Hepatocyte (in vitro differentiated cells): ENCODE measurements around the gene ARHGEF10L. TPM values are rescaled to one million over a fixed set of nuclear protein-coding genes. Genes with fewer than 3 reads are reported as not detected.

Experiments
- DNase-seq: peaks from one replicate; pipeline ENCODE4 v3.0.0-alpha.2; 2016; ENCODE audit warnings: low spot score
- H2AFZ ChIP-seq: fragments of 200-600 bp; sonication (generic); 2 replicates; pipeline ENCODE4 v1.6.0; 2016; ENCODE audit warnings: antibody characterized with exemption, mild to moderate bottlenecking
- H3K27ac ChIP-seq: fragments of 200-600 bp; sonication (generic); 2 replicates; pipeline ENCODE4 v1.5.1; 2016; ENCODE audit warnings: mild to moderate bottlenecking
- H3K27me3 ChIP-seq: fragments of 200-600 bp; sonication (generic); 2 replicates; pipeline ENCODE4 v1.6.1; 2016
- H3K36me3 ChIP-seq: fragments of 200-600 bp; sonication (generic); replicated peaks from 2 replicates; pipeline ENCODE4 v1.5.1; 2016; ENCODE audit warnings: low read depth; ENCODE audit not compliant: insufficient read depth
- H3K4me1 ChIP-seq: fragments of 200-600 bp; sonication (generic); 2 replicates; pipeline ENCODE4 v1.5.1; 2016; ENCODE audit warnings: mild to moderate bottlenecking, moderate library complexity; ENCODE audit not compliant: insufficient read depth
- H3K4me2 ChIP-seq: fragments of 200-600 bp; sonication (generic); 2 replicates; pipeline ENCODE4 v1.6.0; 2016
- H3K4me3 ChIP-seq: fragments of 200-600 bp; sonication (generic); 2 replicates; pipeline ENCODE4 v1.5.1; 2016; ENCODE audit warnings: mild to moderate bottlenecking
- H3K79me2 ChIP-seq: fragments of 200-600 bp; sonication (generic); 2 replicates; pipeline ENCODE4 v1.6.0; 2017; ENCODE audit warnings: mild to moderate bottlenecking
- H3K9me2 ChIP-seq: fragments of 200-600 bp; sonication (generic); replicated peaks from 2 replicates; pipeline ENCODE4 v1.6.0; 2017; ENCODE audit warnings: mild to moderate bottlenecking; ENCODE audit not compliant: insufficient read depth
- H3K9me3 ChIP-seq: fragments of 200-600 bp; sonication (generic); 2 replicates; pipeline ENCODE4 v1.5.1; 2016; ENCODE audit warnings: low read depth, mild to moderate bottlenecking
- H4K20me1 ChIP-seq: fragments of 200-600 bp; sonication (generic); 2 replicates; pipeline ENCODE4 v1.6.0; 2016; ENCODE audit warnings: mild to moderate bottlenecking; ENCODE audit not compliant: insufficient read depth, poor library complexity, severe bottlenecking
- EZH2 ChIP-seq: fragments of 200-600 bp; sonication (generic); IDR thresholded peaks from 2 replicates; pipeline ENCODE4 v1.6.1; 2016; ENCODE audit warnings: antibody characterized with exemption, mild to moderate bottlenecking, borderline replicate concordance
- EZH2phosphoT487 ChIP-seq: fragments of 200-600 bp; sonication (generic); IDR thresholded peaks from one replicate; pipeline ENCODE4 v1.6.1; 2018; ENCODE audit warnings: antibody characterized with exemption, mild to moderate bottlenecking, low read depth, moderate library complexity; ENCODE audit not compliant: unreplicated experiment, severe bottlenecking
- WGBS: methylation state at CpG from one replicate; pipeline ENCODE4 v1.1.6; 2016; ENCODE audit warnings: low lambda C conversion rate; ENCODE audit errors: missing lambda C conversion rate; 5-methylcytosine and 5-hydroxymethylcytosine counted together
- polyA plus RNA-seq: library from polyadenylated mRNA; unstranded; fragments of >200 nt; fragmentation: Nextera tagmentation; extraction: Ambion mirVana; gene quantifications from 2 replicates; pipeline ENCODE4 v1.2.1, GENCODE V29; 2016
- total RNA-seq: library from RNA; depleted of rRNA; stranded (reverse); fragments of >200 nt; gene quantifications from 2 replicates; pipeline ENCODE4 v1.2.3, GENCODE V29; 2014
- TF ChIP-seq, protein P1 (sequence below): fragments of 200-600 bp; sonication (generic); IDR thresholded peaks from 2 replicates; pipeline ENCODE4 v1.5.1; 2016; ENCODE audit warnings: antibody characterized with exemption, mild to moderate bottlenecking; ENCODE audit not compliant: poor library complexity

The ARHGEF10L gene
- total and polyA plus RNA-seq, 2 experiments from 2014 or later = 40.4 to 48.3 TPM

DNA sequence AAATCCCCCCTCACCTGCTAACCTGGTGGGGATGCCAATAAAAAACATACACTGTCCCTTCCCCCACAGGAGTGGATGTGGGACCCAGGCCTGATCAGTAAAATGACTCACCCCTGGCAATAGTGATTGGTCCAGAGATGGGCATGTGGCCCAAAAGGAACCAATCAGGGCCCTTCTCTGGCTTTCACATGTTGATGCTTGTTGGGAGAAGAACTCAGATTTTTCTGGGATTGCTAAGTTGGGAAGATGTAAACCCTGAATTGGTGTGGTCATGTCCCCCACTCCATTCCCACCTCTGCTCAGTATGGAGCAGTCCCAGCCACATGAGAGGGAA is 172.0 kb downstream of the ARHGEF10L start:
- H3K79me2 ChIP-seq = no peaks in the 10 kb centered on the region
- TF ChIP-seq, protein P1, sequence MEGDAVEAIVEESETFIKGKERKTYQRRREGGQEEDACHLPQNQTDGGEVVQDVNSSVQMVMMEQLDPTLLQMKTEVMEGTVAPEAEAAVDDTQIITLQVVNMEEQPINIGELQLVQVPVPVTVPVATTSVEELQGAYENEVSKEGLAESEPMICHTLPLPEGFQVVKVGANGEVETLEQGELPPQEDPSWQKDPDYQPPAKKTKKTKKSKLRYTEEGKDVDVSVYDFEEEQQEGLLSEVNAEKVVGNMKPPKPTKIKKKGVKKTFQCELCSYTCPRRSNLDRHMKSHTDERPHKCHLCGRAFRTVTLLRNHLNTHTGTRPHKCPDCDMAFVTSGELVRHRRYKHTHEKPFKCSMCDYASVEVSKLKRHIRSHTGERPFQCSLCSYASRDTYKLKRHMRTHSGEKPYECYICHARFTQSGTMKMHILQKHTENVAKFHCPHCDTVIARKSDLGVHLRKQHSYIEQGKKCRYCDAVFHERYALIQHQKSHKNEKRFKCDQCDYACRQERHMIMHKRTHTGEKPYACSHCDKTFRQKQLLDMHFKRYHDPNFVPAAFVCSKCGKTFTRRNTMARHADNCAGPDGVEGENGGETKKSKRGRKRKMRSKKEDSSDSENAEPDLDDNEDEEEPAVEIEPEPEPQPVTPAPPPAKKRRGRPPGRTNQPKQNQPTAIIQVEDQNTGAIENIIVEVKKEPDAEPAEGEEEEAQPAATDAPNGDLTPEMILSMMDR = no peak
- TF ChIP-seq EZH2phosphoT487 = no peak
- TF ChIP-seq EZH2 = no peak
- no peaks in the 10 kb centered on the region for H3K36me3 ChIP-seq
- H4K20me1 ChIP-seq = no peaks in the 10 kb centered on the region
- no peak overlapping the region for H3K4me2 ChIP-seq
- no peaks in the 10 kb centered on the region for H3K27me3 ChIP-seq
- H3K4me3 ChIP-seq = no peak overlapping the region
- no peaks in the 10 kb centered on the region for H3K9me2 ChIP-seq
- no peak for DNase-seq
- no peak overlapping the region for H3K27ac ChIP-seq
- no peaks in the 10 kb centered on the region for H3K4me1 ChIP-seq
- H3K9me3 ChIP-seq = no peaks in the 10 kb centered on the region
- no peak overlapping the region for H2AFZ ChIP-seq

DNA sequence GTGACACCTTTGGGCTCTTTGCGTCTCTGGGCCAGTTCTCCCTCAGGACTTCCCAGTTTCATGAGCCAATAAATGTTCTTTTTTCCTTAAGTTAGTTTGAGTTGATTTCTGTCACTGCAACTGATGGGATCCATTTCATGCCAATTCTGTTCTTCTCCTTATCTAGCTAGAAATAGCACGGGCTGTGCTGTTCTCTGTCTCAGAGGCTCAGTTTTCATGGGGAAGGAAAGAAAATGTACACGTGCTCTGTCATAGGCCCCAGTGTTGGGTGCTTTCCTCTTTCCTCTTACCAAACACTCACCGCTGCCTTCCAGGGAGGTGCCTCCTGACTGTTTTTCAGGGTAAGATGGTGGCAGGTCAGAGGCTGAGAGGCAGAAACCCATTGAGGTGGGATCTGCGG is 172.4 kb downstream of the ARHGEF10L start:
- Histone ChIP-seq H3K9me2 (no peaks in the 10 kb centered on the region), H3K4me3 (no peak overlapping the region), H3K4me1 (no peaks in the 10 kb centered on the region), H3K9me3 (no peaks in the 10 kb centered on the region), H3K27ac (no peak overlapping the region), H3K4me2 (no peak overlapping the region), H3K79me2 (no peaks in the 10 kb centered on the region), H3K27me3 (no peaks in the 10 kb centered on the region), H2AFZ (no peak overlapping the region), H4K20me1 (no peaks in the 10 kb centered on the region), H3K36me3 (no peaks in the 10 kb centered on the region)
- WGBS = 88% methylated on average over 5 of the region's 5 CpGs
- no peak for TF ChIP-seq EZH2
- TF ChIP-seq EZH2phosphoT487 = no peak
- TF ChIP-seq, protein P1 = no peak
- DNase-seq = no peak

DNA sequence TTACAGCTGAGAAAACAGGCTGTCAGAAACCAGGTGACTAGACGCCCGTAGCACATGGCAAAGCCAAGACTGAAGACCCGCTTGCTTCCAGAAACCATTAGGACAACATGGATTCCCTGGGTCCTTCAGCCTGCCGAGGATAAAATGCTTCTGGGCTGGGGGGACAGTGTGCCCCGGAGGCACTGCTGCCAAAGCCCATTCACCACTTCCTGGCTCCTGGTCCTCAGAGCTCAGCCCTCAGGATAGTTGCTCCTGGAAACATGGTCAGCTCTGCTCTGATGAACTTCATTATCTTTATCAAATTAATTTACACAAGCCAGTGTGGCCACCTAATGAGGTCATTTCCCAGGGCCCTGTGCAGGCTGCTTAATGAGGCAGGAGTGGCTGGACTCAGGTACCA is 174.5 kb downstream of the ARHGEF10L start:
- TF ChIP-seq EZH2phosphoT487 (no peak), EZH2 (no peak)
- TF ChIP-seq, protein P1 = no peak
- 85% methylated on average over 5 of the region's 5 CpGs for WGBS
- Histone ChIP-seq H3K27me3 (no peaks in the 10 kb centered on the region), H4K20me1 (no peaks in the 10 kb centered on the region), H3K4me2 (no peak overlapping the region), H3K4me3 (no peak overlapping the region), H3K36me3 (no peaks in the 10 kb centered on the region), H3K9me3 (no peaks in the 10 kb centered on the region), H3K4me1 (no peaks in the 10 kb centered on the region), H2AFZ (no peak overlapping the region), H3K79me2 (no peaks in the 10 kb centered on the region), H3K27ac (no peak overlapping the region), H3K9me2 (no peaks in the 10 kb centered on the region)
- no peak for DNase-seq
